Measurements from ENCODE around the gene SUCLG2. TPM values are rescaled to one million over a fixed set of nuclear protein-coding genes. Genes with fewer than 3 reads are reported as not detected.

Gene SUCLG2
- total RNA-seq, 1 donor from 2014 or later = 44.6 TPM

DNA sequence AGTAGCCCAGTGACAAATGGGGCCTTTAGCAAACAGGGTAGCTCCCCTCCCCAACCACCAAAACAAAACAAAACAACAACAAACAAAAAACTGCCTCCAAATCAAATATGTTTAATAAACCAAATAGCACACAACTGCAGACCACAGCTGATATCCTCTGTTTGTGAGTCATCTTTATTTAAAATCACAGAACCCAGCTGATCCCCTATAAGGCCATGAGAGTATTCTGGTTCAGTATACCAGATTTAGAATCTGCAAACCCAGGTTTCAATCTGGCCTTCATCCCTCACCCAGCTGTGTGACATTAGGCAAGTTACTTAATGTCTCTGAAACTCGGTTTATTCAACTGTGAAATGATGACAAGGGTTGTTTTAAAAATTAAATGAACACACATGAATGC is 124.5 kb downstream of the SUCLG2 start:
- no peak overlapping the region for H3K4me3 ChIP-seq (ENCODE audit: low read depth, low read length)
- TF ChIP-seq, protein P1, sequence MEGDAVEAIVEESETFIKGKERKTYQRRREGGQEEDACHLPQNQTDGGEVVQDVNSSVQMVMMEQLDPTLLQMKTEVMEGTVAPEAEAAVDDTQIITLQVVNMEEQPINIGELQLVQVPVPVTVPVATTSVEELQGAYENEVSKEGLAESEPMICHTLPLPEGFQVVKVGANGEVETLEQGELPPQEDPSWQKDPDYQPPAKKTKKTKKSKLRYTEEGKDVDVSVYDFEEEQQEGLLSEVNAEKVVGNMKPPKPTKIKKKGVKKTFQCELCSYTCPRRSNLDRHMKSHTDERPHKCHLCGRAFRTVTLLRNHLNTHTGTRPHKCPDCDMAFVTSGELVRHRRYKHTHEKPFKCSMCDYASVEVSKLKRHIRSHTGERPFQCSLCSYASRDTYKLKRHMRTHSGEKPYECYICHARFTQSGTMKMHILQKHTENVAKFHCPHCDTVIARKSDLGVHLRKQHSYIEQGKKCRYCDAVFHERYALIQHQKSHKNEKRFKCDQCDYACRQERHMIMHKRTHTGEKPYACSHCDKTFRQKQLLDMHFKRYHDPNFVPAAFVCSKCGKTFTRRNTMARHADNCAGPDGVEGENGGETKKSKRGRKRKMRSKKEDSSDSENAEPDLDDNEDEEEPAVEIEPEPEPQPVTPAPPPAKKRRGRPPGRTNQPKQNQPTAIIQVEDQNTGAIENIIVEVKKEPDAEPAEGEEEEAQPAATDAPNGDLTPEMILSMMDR (conservative IDR thresholded peaks at IDR 0.05; ENCODE audit: low read depth, low read length) = no peak
- DNase-seq (ENCODE audit: low read depth) = no peak

DNA sequence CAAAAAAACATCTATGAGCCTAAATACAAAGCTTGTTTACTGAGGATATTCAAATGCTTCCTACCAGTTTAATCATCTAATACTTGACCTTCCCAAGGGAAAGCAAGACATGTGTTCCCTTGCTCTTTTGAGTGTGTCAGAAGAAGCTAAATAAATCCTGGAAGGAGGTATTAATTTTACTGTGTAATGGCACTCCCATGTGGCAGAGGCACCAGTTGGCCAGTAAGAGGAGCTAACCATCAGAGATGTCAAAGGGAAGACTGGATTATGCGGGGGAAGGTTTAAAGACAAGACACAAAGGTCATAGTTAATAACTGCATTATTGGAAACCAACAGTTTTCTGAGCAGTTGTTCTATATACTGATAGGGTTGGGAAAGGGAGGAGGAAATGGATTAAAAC is 125.1 kb downstream of the SUCLG2 start:
- no peak for DNase-seq (ENCODE audit: low read depth)
- H3K4me3 ChIP-seq (ENCODE audit: low read depth, low read length) = no peak overlapping the region
- TF ChIP-seq, protein P1 (conservative IDR thresholded peaks at IDR 0.05; ENCODE audit: low read depth, low read length) = peak; percentile 40

DNA sequence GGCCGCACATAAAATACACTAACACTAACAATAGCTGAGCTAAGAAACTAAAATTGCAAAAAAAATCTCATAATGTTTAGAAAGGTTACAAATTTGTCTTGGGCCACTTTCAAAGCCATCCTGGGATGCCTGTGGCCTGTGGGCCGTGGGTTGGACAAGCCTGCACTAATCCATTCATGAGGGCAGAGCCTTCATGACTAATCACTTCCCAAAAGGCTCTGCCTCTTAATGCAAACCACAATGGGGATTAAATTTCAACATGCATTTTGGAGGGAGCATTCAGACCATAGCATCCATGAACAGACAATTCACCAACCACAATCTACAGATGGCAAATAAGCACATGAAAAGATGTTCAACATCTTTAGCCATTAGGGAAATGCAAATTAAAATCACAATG is 128.2 kb downstream of the SUCLG2 start:
- H3K4me3 ChIP-seq (ENCODE audit: low read depth, low read length) = no peak overlapping the region
- DNase-seq (ENCODE audit: low read depth) = no peak
- TF ChIP-seq, protein P1 (conservative IDR thresholded peaks at IDR 0.05; ENCODE audit: low read depth, low read length) = no peak

DNA sequence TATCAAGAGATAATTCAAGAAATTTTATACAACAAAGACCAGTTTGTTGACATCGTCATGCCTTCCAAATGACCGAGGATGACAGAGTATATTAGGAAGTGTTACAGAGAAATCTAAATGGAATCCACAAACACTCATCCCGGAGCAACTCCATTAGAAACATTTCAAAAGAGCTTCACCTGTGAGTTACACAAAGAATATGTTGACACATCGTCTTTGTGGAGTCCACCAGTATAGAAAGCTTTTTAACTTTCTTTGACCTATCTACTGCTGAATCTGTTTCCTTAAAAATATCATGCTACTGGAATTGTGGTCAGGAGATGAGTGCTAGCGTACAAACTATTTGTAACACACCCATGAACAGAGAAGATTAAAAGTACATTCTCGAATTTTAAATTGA is 130.4 kb downstream of the SUCLG2 start:
- no peak for DNase-seq (ENCODE audit: low read depth)
- no peak overlapping the region for H3K4me3 ChIP-seq (ENCODE audit: low read depth, low read length)
- TF ChIP-seq, protein P1 (conservative IDR thresholded peaks at IDR 0.05; ENCODE audit: low read depth, low read length) = no peak

DNA sequence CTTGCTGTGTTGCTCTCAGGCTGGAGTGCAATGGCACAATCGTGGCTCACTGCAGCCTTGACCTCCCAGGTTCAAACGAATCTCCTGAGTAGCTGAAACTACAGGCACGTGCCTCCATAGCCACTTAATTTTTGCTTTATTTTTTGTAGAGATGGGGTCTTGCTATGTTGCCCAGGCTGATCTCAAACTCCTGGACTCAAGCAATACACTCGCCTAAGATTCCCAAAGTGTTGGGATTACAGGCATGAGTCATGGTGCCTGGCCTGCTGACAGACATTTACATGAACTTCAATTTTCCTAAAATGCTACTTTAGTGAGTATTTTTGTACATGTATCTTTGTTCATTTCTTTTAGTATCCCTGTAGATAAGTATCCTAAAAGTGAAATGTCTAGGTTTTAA is 132.3 kb downstream of the SUCLG2 start:
- H3K4me3 ChIP-seq (ENCODE audit: low read depth, low read length) = no peak overlapping the region
- DNase-seq (ENCODE audit: low read depth) = no peak
- TF ChIP-seq, protein P1 (conservative IDR thresholded peaks at IDR 0.05; ENCODE audit: low read depth, low read length) = no peak

DNA sequence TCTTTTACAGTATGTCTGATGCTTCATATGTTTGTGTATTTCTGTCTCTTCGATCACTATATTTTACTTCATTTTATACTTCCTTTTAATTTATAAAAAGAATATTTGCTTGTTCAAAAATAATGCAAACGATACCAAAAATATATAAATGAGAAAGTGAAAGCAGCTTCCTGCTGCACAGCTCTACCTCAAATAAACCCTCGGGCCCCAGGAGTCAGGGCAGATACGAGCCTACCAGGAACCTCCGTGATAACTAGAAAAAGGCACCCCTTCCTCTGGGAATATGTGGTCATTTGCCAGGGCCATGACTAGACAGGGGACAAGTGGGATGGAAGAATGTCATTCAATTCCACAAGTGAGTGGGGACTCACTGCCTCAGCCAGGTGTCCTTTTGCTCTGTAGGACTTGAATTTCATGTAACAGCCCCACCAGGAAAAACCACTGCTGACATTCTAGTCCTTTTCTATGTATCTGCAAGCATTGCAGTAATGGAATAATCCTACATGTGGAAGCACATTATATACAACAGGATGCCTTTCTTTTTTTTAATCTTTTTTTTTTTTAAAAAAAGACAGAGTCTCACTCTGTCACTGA is 133.3 kb downstream of the SUCLG2 start:
- TF ChIP-seq, protein P1 (conservative IDR thresholded peaks at IDR 0.05; ENCODE audit: low read depth, low read length) = no peak
- no peak overlapping the region for H3K4me3 ChIP-seq (ENCODE audit: low read depth, low read length)
- DNase-seq (ENCODE audit: low read depth) = no peak

DNA sequence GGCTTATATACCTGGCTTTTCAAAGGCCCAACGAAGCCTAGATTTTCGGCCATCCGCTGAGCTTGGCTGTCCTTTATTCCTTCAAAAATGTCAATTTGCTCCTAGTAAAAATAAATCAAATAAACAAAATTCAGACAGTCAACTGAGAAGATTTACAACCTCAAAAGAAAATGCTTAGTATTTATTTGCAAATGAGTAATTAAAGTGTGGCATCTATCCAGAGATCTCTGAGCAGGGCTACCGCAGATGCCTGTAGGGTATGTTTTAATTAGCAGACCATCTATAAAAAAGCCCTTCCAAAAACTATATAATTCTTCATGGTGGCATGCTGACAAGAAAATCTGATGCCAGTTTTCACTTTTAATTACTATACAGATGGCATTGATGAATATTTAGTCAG is 136.2 kb downstream of the SUCLG2 start:
- TF ChIP-seq, protein P1 (conservative IDR thresholded peaks at IDR 0.05; ENCODE audit: low read depth, low read length) = no peak
- DNase-seq (ENCODE audit: low read depth) = no peak
- no peak overlapping the region for H3K4me3 ChIP-seq (ENCODE audit: low read depth, low read length)
